GM12878 (cell line): ENCODE data around the gene VCX2. TPM values are rescaled to one million over a fixed set of nuclear protein-coding genes. Genes with fewer than 3 reads are reported as not detected.
"Not testable (repeated sequence)": the region's sequence is repeated elsewhere in the genome, so short reads cannot be mapped to it uniquely, and the experiment has no call there.

Experiments used
- ATAC-seq: fragments of 200-7000 bp; cut with Tn5 transposase; 3 replicates; pipeline ENCODE4 v1.9.1; 2020; ENCODE audit warnings: mild to moderate bottlenecking, moderate library complexity
- Bru-seq: library from RNA; stranded (reverse); fragments of 400-500 nt; gene quantifications from one replicate; lab custom pipeline; 2021; lab: Mats Ljungman, UMichigan
- BruChase-seq, 2 experiments: library from RNA; stranded (reverse); fragments of 400-500 nt; gene quantifications; one replicate each; lab custom pipeline; 2021; lab: Mats Ljungman, UMichigan
- BruUV-seq: library from RNA; stranded (reverse); fragments of 400-500 nt; replicated peaks from 2 replicates; lab custom pipeline; 2021; lab: Mats Ljungman, UMichigan
- CTCF ChIA-PET: fragments of 300-600 bp; sonication (Branson Sonifier 250); formaldehyde crosslinking; extraction: SDS; loops from one replicate; lab custom pipeline; 2021; ENCODE audit warnings: inconsistent platforms; lab: Yijun Ruan, JAX
- POLR2A ChIA-PET: fragments of 350-600 bp; formaldehyde crosslinking; extraction: SDS; loops from one replicate; lab custom pipeline; 2021; ENCODE audit warnings: inconsistent platforms; lab: Charles Lee
- RAD21 ChIA-PET: fragments of 300-600 bp; sonication (Branson Sonifier 250); formaldehyde crosslinking; loops from one replicate; lab custom pipeline; 2023; ENCODE audit warnings: antibody characterized with exemption; ENCODE audit not compliant: unreplicated experiment; lab: Charles Lee
- SMC1A ChIA-PET: fragments of 300-600 bp; sonication (Branson Sonifier 250); formaldehyde crosslinking; loops from one replicate; lab custom pipeline; 2023; ENCODE audit not compliant: unreplicated experiment, uncharacterized antibody; lab: Charles Lee
- DNase-seq: peaks from one replicate; pipeline ENCODE4 v3.0.0-alpha.2; 2011; ENCODE audit warnings: low read depth, low spot score
- FAIRE-seq: peaks from 3 replicates; lab custom pipeline; 2011; peaks lifted over from hg19 to GRCh38; lab: Jason Lieb, UNC
- H2AFZ ChIP-seq: 2 replicates; pipeline ENCODE4 v1.6.0; 2011; ENCODE audit warnings: low read depth, low read length, control low read depth; ENCODE audit not compliant: control insufficient read depth
- H3K27ac ChIP-seq: 2 replicates; pipeline ENCODE4 v1.5.1; 2011; ENCODE audit warnings: control low read depth; ENCODE audit not compliant: control insufficient read depth, insufficient read depth
- H3K27me3 ChIP-seq, 2 experiments: replicated peaks in 1 of 2; 2 replicates each; pipeline versions ENCODE4 v1.6.0 to v1.6.1; 2011; ENCODE audit warnings: low read length in 1 of 2; ENCODE audit not compliant: control insufficient read depth in 2 of 2, insufficient read depth in 2 of 2
- H3K36me3 ChIP-seq, 2 experiments: 2 replicates each; pipeline ENCODE4 v1.5.1; 2011; ENCODE audit warnings: low read length in 1 of 2; ENCODE audit not compliant: control insufficient read depth in 2 of 2, insufficient read depth in 2 of 2
- H3K4me1 ChIP-seq: 2 replicates; pipeline ENCODE4 v1.6.1; 2011; ENCODE audit warnings: mild to moderate bottlenecking, low read length, moderate library complexity, mixed read lengths; ENCODE audit not compliant: control insufficient read depth, insufficient read depth
- H3K4me2 ChIP-seq: 2 replicates; pipeline ENCODE4 v1.6.0; 2011; ENCODE audit warnings: control low read depth; ENCODE audit not compliant: control insufficient read depth, insufficient read depth
- H3K4me3 ChIP-seq: fragments of 200-600 bp; sonication (generic); 2 replicates; pipeline ENCODE4 v1.5.1; 2016
- H3K79me2 ChIP-seq: 2 replicates; pipeline ENCODE4 v1.6.0; 2011; ENCODE audit warnings: low read length; ENCODE audit not compliant: control insufficient read depth, insufficient read depth
- H3K9ac ChIP-seq: 2 replicates; pipeline ENCODE4 v1.8.0; 2011; ENCODE audit warnings: low read length, control low read depth, mixed read lengths; ENCODE audit not compliant: control insufficient read depth, insufficient read depth
- H3K9me3 ChIP-seq: replicated peaks from 3 replicates; pipeline ENCODE4 v1.5.1; 2011; ENCODE audit warnings: mild to moderate bottlenecking, low read length; ENCODE audit not compliant: control insufficient read depth, insufficient read depth
- H4K20me1 ChIP-seq: 2 replicates; pipeline ENCODE4 v1.6.0; 2011; ENCODE audit not compliant: control insufficient read depth, insufficient read depth
- FOXK2 ChIP-seq: fragments of 450-650 bp; IDR thresholded peaks from 2 replicates; pipeline ENCODE4 v1.6.1; 2017; ENCODE audit warnings: mild to moderate bottlenecking, moderate library complexity
- POLR2AphosphoS5 ChIP-seq: IDR thresholded peaks from 2 replicates; pipeline ENCODE4 v1.6.1; 2011; ENCODE audit warnings: mild to moderate bottlenecking, low read length, inconsistent platforms
- RCOR1 ChIP-seq: conservative IDR thresholded peaks from 2 replicates; pipeline ENCODE4 v1.6.1; 2012; ENCODE audit warnings: low read depth, low read length, improper control_type of control experiment
- ZNF274 ChIP-seq: IDR thresholded peaks from one replicate; pipeline ENCODE4 v1.8.0; 2011; ENCODE audit not compliant: insufficient read length, insufficient read depth
- ZNF622 ChIP-seq: fragments of 450-650 bp; IDR thresholded peaks from 2 replicates; pipeline ENCODE4 v1.6.1; 2017; ENCODE audit warnings: mild to moderate bottlenecking, inconsistent platforms
- WGBS: methylation state at CpG from one replicate; pipeline ENCODE4 v1.1.6; 2016; ENCODE audit warnings: low lambda C conversion rate; ENCODE audit not compliant: insufficient replicate concordance, insufficient coverage; ENCODE audit errors: missing lambda C conversion rate; 5-methylcytosine and 5-hydroxymethylcytosine counted together
- in situ Hi-C: fragments of 300-500 bp; cut with MboI; formaldehyde crosslinking; loops from 9 replicates; pipeline ENCODE4 v1.14.3; 2018; ENCODE audit warnings: mixed read lengths
- intact Hi-C: fragments of 100-400 bp; cut with micrococcal nuclease; formaldehyde crosslinking; loops from one replicate; pipeline ENCODE4 v1.14.2; 2022; ENCODE audit not compliant: unreplicated experiment
- long read RNA-seq, 2 experiments: library from polyadenylated mRNA; unstranded; transcript quantifications; one replicate each; pipeline ENCODE4 v2.0.0, GENCODE V29; 2019 to 2020
- polyA minus RNA-seq, 3 experiments: library from RNA; depleted of rRNA, polyadenylated mRNA; stranded (reverse); fragments of >200 nt; gene quantifications; 2 replicates each; pipeline ENCODE4 v1.2.3, GENCODE V29; 2011
- polyA plus RNA-seq, 11 experiments: library from polyadenylated mRNA; depleted of rRNA in 4 of 11; unstranded in 6 of 11; stranded (reverse) in 5 of 11; fragments of >200 nt; fragmentation: Nextera tagmentation in 4 of 11; fragmentation: Illumina TruSeq in 1 of 11; extraction: Ambion mirVana in 4 of 11; extraction: Trizol in 1 of 11; gene quantifications; 1 replicate in 1 of 11; 2 replicates in 10 of 11; pipeline versions ENCODE4 v1.2.1 to v1.2.3, GENCODE V29; 2011 to 2016; ENCODE audit warnings: inconsistent platforms in 2 of 11, missing spikeins in 2 of 11, low read depth in 1 of 11
- total RNA-seq, 4 experiments: library from RNA; depleted of rRNA in 3 of 4; stranded (reverse); fragments of >200 nt in 3 of 4; fragmentation: Illumina TruSeq in 1 of 4; extraction: Trizol in 1 of 4; gene quantifications; 2 replicates each; pipeline versions ENCODE4 v1.2.1 to v1.2.3, GENCODE V29; 2013 to 2021
- TF ChIP-seq, protein P1 (sequence below): fragments of 450-650 bp; IDR thresholded peaks from 2 replicates; pipeline ENCODE4 v1.6.1; 2017; ENCODE audit warnings: low read depth, mild to moderate bottlenecking, moderate library complexity
- TF ChIP-seq, protein P2 (sequence below): IDR thresholded peaks from 2 replicates; pipeline ENCODE4 v1.6.1; 2011; ENCODE audit warnings: borderline replicate concordance, low read depth, mild to moderate bottlenecking, moderate library complexity, low read length; ENCODE audit not compliant: insufficient read depth, poor library complexity, severe bottlenecking

The VCX2 gene
- total RNA-seq (2013; cell fraction: nucleolus; rRNA removed) = not detected in 2 replicates
- total RNA-seq (2014; rRNA removed) = not detected in 2 replicates
- total RNA-seq (2014; rRNA removed; fragmentation: Illumina TruSeq; extraction: Trizol) = not detected in 2 replicates
- not detected in 2 replicates for total RNA-seq (2021)
- not detected for polyA plus RNA-seq (2011; ENCODE audit: low read depth)
- polyA plus RNA-seq (2011; rRNA removed) = not detected in 2 replicates
- polyA plus RNA-seq (2011; cell fraction: cytosol; rRNA removed) = not detected in 2 replicates
- not detected in 2 replicates for polyA plus RNA-seq (2011; cell fraction: nucleus; rRNA removed)
- not detected in 2 replicates for polyA plus RNA-seq (2012)
- not detected in 2 replicates for polyA plus RNA-seq (2014; fragmentation: Illumina TruSeq; extraction: Trizol)
- polyA plus RNA-seq (2014; fragmentation: Nextera tagmentation; extraction: Ambion mirVana) = not detected
- polyA plus RNA-seq (2014; rRNA removed) = not detected in 2 replicates
- not detected for polyA plus RNA-seq (2016; fragmentation: Nextera tagmentation; extraction: Ambion mirVana)
- polyA minus RNA-seq (2011; rRNA and poly(A)+ RNA removed) = not detected in 2 replicates
- not detected in 2 replicates for polyA minus RNA-seq (2011; cell fraction: cytosol; rRNA and poly(A)+ RNA removed)
- not detected in 2 replicates for polyA minus RNA-seq (2011; cell fraction: nucleus; rRNA and poly(A)+ RNA removed)
- not detected for Bru-seq, nascent RNA
- not detected for BruChase-seq, experiment 1, labeled RNA remaining after a 6-hour chase
- not detected for BruChase-seq, experiment 2, labeled RNA remaining after a 2-hour chase
- long read RNA-seq, experiment 1 = 0 reads
- long read RNA-seq, experiment 2 = 0 reads

DNA sequence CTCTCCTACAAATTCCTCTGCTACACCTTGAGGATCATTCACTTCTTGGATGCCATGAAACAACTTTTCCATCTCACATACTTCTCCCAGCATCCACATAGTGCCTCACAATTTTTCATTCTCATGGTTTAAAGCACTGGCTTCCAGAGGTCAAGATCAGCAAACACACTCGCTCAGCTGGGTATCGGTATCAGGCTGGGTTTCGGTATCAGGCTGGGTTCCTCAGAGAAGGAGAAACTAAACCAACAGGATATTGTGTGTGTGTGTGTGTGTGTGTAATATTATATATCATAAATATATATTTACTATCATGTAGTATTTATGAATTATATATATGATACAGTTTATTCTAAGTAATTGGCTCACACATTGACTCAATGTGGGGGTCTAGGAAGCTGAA is at the start of gene VCX2:
Gene VCX2 (minus strand): TSS at position 99 of the 400 bp plus-strand sequence. CDS start 624 bp downstream, outside the sequence.
- CTCF ChIA-PET, ATAC-seq, H2AFZ ChIP-seq, H3K4me2 ChIP-seq, SMC1A ChIA-PET, intact Hi-C loops, BruUV-seq, POLR2A ChIA-PET, H4K20me1 ChIP-seq, H3K36me3 ChIP-seq, RAD21 ChIA-PET, H3K9ac ChIP-seq, H3K79me2 ChIP-seq, H3K4me1 ChIP-seq, H3K9me3 ChIP-seq, DNase-seq, H3K4me3 ChIP-seq, in situ Hi-C loops, FAIRE-seq, H3K27me3 ChIP-seq, H3K27ac ChIP-seq: not testable (repeated sequence)
- 95% methylated on average over 3 of the region's 3 CpGs for WGBS

DNA sequence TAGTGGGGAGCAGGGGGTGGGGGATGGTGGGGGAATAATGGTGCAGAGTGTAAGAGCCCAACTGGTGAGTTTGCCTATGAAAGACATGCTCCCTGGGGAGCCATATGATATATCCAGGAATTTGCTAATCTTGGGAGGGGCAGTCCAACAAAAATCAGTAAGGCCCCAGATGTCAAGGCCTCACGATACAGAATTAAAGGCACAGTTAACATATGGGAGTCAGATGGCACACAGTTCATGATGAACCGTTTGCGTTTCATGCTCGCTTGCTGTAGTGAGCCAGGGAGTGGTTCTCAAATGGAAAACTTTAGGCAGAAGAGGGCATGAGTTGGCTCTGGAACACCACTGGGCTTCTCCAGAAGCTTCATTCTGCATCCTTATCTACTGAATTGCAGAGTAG is 33.9 kb upstream of the VCX2 start:
- intact Hi-C loops (no loop called here), in situ Hi-C loops (no loop called here)
- CTCF ChIA-PET = no interaction called here
- Histone ChIP-seq H3K9ac (no peak overlapping the region), H4K20me1 (no peaks in the 10 kb centered on the region), H3K4me1 (no peaks in the 10 kb centered on the region), H3K36me3 (no peaks in the 10 kb centered on the region), H3K4me2 (no peak overlapping the region), H3K27me3 (no peaks in the 10 kb centered on the region), H3K27ac (no peak overlapping the region), H3K4me3 (no peak overlapping the region), H2AFZ (no peak overlapping the region), H3K79me2 (no peaks in the 10 kb centered on the region), H3K9me3 (no peaks in the 10 kb centered on the region)
- FAIRE-seq (no peak), ATAC-seq (no peak), DNase-seq (no peak)
- RAD21 ChIA-PET = no interaction called here
- POLR2A ChIA-PET = no interaction called here
- SMC1A ChIA-PET = no interaction called here
- no peak for TF ChIP-seq FOXK2
- TF ChIP-seq RCOR1 = no peak
- TF ChIP-seq POLR2AphosphoS5 = no peak
- TF ChIP-seq, protein P1, sequence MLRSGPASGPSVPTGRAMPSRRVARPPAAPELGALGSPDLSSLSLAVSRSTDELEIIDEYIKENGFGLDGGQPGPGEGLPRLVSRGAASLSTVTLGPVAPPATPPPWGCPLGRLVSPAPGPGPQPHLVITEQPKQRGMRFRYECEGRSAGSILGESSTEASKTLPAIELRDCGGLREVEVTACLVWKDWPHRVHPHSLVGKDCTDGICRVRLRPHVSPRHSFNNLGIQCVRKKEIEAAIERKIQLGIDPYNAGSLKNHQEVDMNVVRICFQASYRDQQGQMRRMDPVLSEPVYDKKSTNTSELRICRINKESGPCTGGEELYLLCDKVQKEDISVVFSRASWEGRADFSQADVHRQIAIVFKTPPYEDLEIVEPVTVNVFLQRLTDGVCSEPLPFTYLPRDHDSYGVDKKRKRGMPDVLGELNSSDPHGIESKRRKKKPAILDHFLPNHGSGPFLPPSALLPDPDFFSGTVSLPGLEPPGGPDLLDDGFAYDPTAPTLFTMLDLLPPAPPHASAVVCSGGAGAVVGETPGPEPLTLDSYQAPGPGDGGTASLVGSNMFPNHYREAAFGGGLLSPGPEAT = no peak
- TF ChIP-seq ZNF622 = no peak
- no peak for TF ChIP-seq ZNF274
- TF ChIP-seq, protein P2, sequence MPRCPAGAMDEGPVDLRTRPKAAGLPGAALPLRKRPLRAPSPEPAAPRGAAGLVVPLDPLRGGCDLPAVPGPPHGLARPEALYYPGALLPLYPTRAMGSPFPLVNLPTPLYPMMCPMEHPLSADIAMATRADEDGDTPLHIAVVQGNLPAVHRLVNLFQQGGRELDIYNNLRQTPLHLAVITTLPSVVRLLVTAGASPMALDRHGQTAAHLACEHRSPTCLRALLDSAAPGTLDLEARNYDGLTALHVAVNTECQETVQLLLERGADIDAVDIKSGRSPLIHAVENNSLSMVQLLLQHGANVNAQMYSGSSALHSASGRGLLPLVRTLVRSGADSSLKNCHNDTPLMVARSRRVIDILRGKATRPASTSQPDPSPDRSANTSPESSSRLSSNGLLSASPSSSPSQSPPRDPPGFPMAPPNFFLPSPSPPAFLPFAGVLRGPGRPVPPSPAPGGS = no peak
- BruUV-seq = no TSS peak
- 45% methylated on average over 4 of the region's 4 CpGs for WGBS
